ENCODE results near the gene STX18. TPM values are rescaled to one million over a fixed set of nuclear protein-coding genes. Genes with fewer than 3 reads are reported as not detected.

STX18 gene
- total and polyA plus RNA-seq, 4 donors, result 10.2 to 17.1 (median 12.4) TPM

DNA sequence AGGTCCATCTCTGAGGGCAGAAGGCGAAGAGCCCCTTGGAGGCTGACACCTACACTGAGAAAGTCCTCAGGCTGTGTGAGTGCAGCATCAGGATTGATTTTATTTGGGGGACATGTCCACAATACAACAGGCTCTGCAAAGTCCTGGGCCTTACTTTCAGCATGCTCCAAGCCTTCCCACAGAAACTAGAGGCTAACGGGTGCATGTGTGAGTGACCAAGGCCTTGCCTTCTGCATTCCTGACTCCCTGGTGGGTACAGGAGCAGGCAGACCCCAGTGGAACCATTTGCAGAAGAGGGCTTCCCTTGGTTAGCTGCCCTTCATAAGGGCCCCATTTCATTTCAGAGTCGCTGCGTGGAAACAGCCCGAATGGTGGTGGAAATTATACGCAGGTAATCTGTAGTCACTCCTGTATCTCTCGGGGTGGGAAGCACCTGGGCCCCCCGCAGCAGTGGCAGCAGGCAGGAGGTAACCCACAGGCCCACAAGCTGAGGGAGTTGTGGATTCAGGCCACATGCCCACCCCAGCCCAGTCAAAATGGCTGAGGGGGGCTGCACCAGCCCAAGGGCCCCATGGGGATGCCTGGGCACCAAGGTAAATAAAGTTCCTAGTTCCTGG lies 117.2 kb downstream of the STX18 start:
- Histone ChIP-seq H3K27ac (ENCODE audit: low read depth in 1 of 2, low read length in 2 of 2) (no peak overlapping the region), H3K4me3 (ENCODE audit: low read depth in 1 of 3, low read length in 3 of 3) (no peak overlapping the region), H3K36me3 (ENCODE audit: control insufficient read depth in 4 of 4, insufficient read depth in 3 of 4, low read depth in 1 of 4, low read length in 3 of 4) (peaks cover 5 to 40% (median 21%) of the 10 kb centered on the region in 4 donors), H3K27me3 (ENCODE audit: control insufficient read depth in 4 of 4, insufficient read depth in 4 of 4, low read length in 3 of 4) (no peaks in the 10 kb centered on the region), H3K9ac (ENCODE audit: low read depth in 1 of 2, low read length in 2 of 2) (no peak overlapping the region), H3K4me1 (ENCODE audit: control insufficient read depth in 4 of 4, insufficient read depth in 4 of 4, low read length in 3 of 4) (peaks cover 0 to 9% (median under 1%) of the 10 kb centered on the region in 4 donors), H3K9me3 (ENCODE audit: control insufficient read depth in 4 of 4, low read length in 3 of 4) (no peaks in the 10 kb centered on the region)
- TF ChIP-seq RAD21 (IDR thresholded peaks at IDR 0.05), result no peak
- no peak for TF ChIP-seq ZBTB33 (IDR thresholded peaks at IDR 0.05)
- TF ChIP-seq JUND (IDR thresholded peaks at IDR 0.05), result no peak
- TF ChIP-seq, protein P1, sequence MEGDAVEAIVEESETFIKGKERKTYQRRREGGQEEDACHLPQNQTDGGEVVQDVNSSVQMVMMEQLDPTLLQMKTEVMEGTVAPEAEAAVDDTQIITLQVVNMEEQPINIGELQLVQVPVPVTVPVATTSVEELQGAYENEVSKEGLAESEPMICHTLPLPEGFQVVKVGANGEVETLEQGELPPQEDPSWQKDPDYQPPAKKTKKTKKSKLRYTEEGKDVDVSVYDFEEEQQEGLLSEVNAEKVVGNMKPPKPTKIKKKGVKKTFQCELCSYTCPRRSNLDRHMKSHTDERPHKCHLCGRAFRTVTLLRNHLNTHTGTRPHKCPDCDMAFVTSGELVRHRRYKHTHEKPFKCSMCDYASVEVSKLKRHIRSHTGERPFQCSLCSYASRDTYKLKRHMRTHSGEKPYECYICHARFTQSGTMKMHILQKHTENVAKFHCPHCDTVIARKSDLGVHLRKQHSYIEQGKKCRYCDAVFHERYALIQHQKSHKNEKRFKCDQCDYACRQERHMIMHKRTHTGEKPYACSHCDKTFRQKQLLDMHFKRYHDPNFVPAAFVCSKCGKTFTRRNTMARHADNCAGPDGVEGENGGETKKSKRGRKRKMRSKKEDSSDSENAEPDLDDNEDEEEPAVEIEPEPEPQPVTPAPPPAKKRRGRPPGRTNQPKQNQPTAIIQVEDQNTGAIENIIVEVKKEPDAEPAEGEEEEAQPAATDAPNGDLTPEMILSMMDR (IDR thresholded peaks at IDR 0.05; ENCODE audit: low read depth, low read length, missing input control), result no peak
- no peak for TF ChIP-seq MAX (IDR thresholded peaks at IDR 0.05)
- no peak for TF ChIP-seq HNF4A (conservative IDR thresholded peaks at IDR 0.05)
- TF ChIP-seq HNF4G (IDR thresholded peaks at IDR 0.05), result no peak
- no peak for TF ChIP-seq YY1 (IDR thresholded peaks at IDR 0.05)
- TF ChIP-seq, protein P2, sequence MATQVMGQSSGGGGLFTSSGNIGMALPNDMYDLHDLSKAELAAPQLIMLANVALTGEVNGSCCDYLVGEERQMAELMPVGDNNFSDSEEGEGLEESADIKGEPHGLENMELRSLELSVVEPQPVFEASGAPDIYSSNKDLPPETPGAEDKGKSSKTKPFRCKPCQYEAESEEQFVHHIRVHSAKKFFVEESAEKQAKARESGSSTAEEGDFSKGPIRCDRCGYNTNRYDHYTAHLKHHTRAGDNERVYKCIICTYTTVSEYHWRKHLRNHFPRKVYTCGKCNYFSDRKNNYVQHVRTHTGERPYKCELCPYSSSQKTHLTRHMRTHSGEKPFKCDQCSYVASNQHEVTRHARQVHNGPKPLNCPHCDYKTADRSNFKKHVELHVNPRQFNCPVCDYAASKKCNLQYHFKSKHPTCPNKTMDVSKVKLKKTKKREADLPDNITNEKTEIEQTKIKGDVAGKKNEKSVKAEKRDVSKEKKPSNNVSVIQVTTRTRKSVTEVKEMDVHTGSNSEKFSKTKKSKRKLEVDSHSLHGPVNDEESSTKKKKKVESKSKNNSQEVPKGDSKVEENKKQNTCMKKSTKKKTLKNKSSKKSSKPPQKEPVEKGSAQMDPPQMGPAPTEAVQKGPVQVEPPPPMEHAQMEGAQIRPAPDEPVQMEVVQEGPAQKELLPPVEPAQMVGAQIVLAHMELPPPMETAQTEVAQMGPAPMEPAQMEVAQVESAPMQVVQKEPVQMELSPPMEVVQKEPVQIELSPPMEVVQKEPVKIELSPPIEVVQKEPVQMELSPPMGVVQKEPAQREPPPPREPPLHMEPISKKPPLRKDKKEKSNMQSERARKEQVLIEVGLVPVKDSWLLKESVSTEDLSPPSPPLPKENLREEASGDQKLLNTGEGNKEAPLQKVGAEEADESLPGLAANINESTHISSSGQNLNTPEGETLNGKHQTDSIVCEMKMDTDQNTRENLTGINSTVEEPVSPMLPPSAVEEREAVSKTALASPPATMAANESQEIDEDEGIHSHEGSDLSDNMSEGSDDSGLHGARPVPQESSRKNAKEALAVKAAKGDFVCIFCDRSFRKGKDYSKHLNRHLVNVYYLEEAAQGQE (IDR thresholded peaks at IDR 0.05), result no peak
- no peak for TF ChIP-seq TAF1 (conservative IDR thresholded peaks at IDR 0.05)
- TF ChIP-seq FOXA2 (IDR thresholded peaks at IDR 0.05), result no peak
- TF ChIP-seq NR2F2 (IDR thresholded peaks at IDR 0.05), result no peak
- no peak for TF ChIP-seq SP1 (IDR thresholded peaks at IDR 0.05)
- no peak for TF ChIP-seq EGR1 (IDR thresholded peaks at IDR 0.05; ENCODE audit: low read depth in 2 of 2)
- TF ChIP-seq ATF3 (IDR thresholded peaks at IDR 0.05), result no peak
- no peak for TF ChIP-seq RXRA (IDR thresholded peaks at IDR 0.05)
- no peak for TF ChIP-seq GABPA (IDR thresholded peaks at IDR 0.05 in 1 of 2, conservative IDR thresholded peaks at IDR 0.05 in 1 of 2)
- no peak for DNase-seq (ENCODE audit: low spot score)
- 96% methylated on average over 8 of the region's 8 CpGs for WGBS

Data from liver (tissue), 9 donors.